ENCODE measurements around the gene ITPR1.

The ITPR1 gene

GRCh38 chr3:4805662-4806061 lies 312.5 kb downstream of the ITPR1 start:
- Histone ChIP-seq H3K4me3 (ENCODE audit: low read length, poor library complexity, severe bottlenecking) (no peak overlapping the region), H3K4me2 (ENCODE audit: low read depth, low read length, poor library complexity, severe bottlenecking) (no peak overlapping the region), H3K9me2 (replicated peaks; ENCODE audit: low read depth, low read length) (no peaks in the 10 kb centered on the region), H4K20me1 (ENCODE audit: insufficient read depth, low read length, poor library complexity, severe bottlenecking) (no peaks in the 10 kb centered on the region), H3K79me2 (ENCODE audit: insufficient read depth, low read length) (no peaks in the 10 kb centered on the region), H2AFZ (ENCODE audit: low read length) (no peak overlapping the region), H3K9me3 (ENCODE audit: insufficient read depth, low read depth, low read length) (no peaks in the 10 kb centered on the region), H3K9ac (ENCODE audit: low read depth, low read length, poor library complexity, severe bottlenecking) (no peak overlapping the region), H3F3A (ENCODE audit: low read depth) (no peaks in the 10 kb centered on the region), H3K27me3 (ENCODE audit: insufficient read depth, low read length, poor library complexity, severe bottlenecking) (no peaks in the 10 kb centered on the region), H3K36me3 (ENCODE audit: insufficient read depth, low read length) (peaks cover 8% of the 10 kb centered on the region; the same call in 1 of the 2 replicates), H3K4me1 (ENCODE audit: insufficient read depth, low read length, poor library complexity, severe bottlenecking) (peaks cover 36% of the 10 kb centered on the region)
- TF ChIP-seq EZH2phosphoT487 (IDR thresholded peaks at IDR 0.05; ENCODE audit: borderline replicate concordance) (no peak), CTCF (conservative IDR thresholded peaks at IDR 0.05; ENCODE audit: low read length) (no peak)

- Histone ChIP-seq H4K20me1 (ENCODE audit: insufficient read depth, low read length, poor library complexity, severe bottlenecking) (no peaks in the 10 kb centered on the region), H3K9me3 (ENCODE audit: insufficient read depth, low read depth, low read length) (no peaks in the 10 kb centered on the region), H3K79me2 (ENCODE audit: insufficient read depth, low read length) (no peaks in the 10 kb centered on the region), H3K36me3 (ENCODE audit: insufficient read depth, low read length) (peaks cover 11% of the 10 kb centered on the region; the same call in 1 of the 2 replicates), H3K4me3 (ENCODE audit: low read length, poor library complexity, severe bottlenecking) (peak overlapping the region; percentile 9), H3K27me3 (ENCODE audit: insufficient read depth, low read length, poor library complexity, severe bottlenecking) (no peaks in the 10 kb centered on the region), H2AFZ (ENCODE audit: low read length) (no peak overlapping the region), H3K4me1 (ENCODE audit: insufficient read depth, low read length, poor library complexity, severe bottlenecking) (peaks cover 36% of the 10 kb centered on the region), H3K9me2 (replicated peaks; ENCODE audit: low read depth, low read length) (no peaks in the 10 kb centered on the region), H3K4me2 (ENCODE audit: low read depth, low read length, poor library complexity, severe bottlenecking) (peak overlapping the region; percentile 34), H3F3A (ENCODE audit: low read depth) (no peaks in the 10 kb centered on the region), H3K9ac (ENCODE audit: low read depth, low read length, poor library complexity, severe bottlenecking) (no peak overlapping the region)
- TF ChIP-seq CTCF (conservative IDR thresholded peaks at IDR 0.05; ENCODE audit: low read length) = no peak
- no peak for TF ChIP-seq EZH2phosphoT487 (IDR thresholded peaks at IDR 0.05; ENCODE audit: borderline replicate concordance)
Observed at GRCh38 chr3:4806535-4807108, 313.5 kb downstream of the ITPR1 start.

- H3K4me3 ChIP-seq (ENCODE audit: low read length, poor library complexity, severe bottlenecking) = no peak overlapping the region
- no peak overlapping the region for H3K4me2 ChIP-seq (ENCODE audit: low read depth, low read length, poor library complexity, severe bottlenecking)
- peaks cover 7% of the 10 kb centered on the region; the same call in 1 of the 2 replicates for H3K36me3 ChIP-seq (ENCODE audit: insufficient read depth, low read length)
- H3K9ac ChIP-seq (ENCODE audit: low read depth, low read length, poor library complexity, severe bottlenecking) = no peak overlapping the region
- no peaks in the 10 kb centered on the region for H3K9me2 ChIP-seq (replicated peaks; ENCODE audit: low read depth, low read length)
- no peaks in the 10 kb centered on the region for H3K27me3 ChIP-seq (ENCODE audit: insufficient read depth, low read length, poor library complexity, severe bottlenecking)
- TF ChIP-seq CTCF (conservative IDR thresholded peaks at IDR 0.05; ENCODE audit: low read length) (peak; percentile 13; the same call in 1 of the 2 replicates), EZH2phosphoT487 (IDR thresholded peaks at IDR 0.05; ENCODE audit: borderline replicate concordance) (no peak)
- no peaks in the 10 kb centered on the region for H3K79me2 ChIP-seq (ENCODE audit: insufficient read depth, low read length)
- H2AFZ ChIP-seq (ENCODE audit: low read length) = no peak overlapping the region
- no peaks in the 10 kb centered on the region for H4K20me1 ChIP-seq (ENCODE audit: insufficient read depth, low read length, poor library complexity, severe bottlenecking)
- H3F3A ChIP-seq (ENCODE audit: low read depth) = no peaks in the 10 kb centered on the region
- no peaks in the 10 kb centered on the region for H3K9me3 ChIP-seq (ENCODE audit: insufficient read depth, low read depth, low read length)
- peaks cover 36% of the 10 kb centered on the region for H3K4me1 ChIP-seq (ENCODE audit: insufficient read depth, low read length, poor library complexity, severe bottlenecking)
Observed at GRCh38 chr3:4807381-4808280, 314.5 kb downstream of the ITPR1 start.

Measured in Loucy (cell line).